Transverse colon (tissue), 4 donors: ENCODE results near the gene RPA1. TPM values are rescaled to one million over a fixed set of nuclear protein-coding genes. Genes with fewer than 3 reads are reported as not detected.

Source experiments
- DNase-seq: peaks from one replicate; pipeline ENCODE4 v3.0.0-alpha.2; 2019
- H3K27ac ChIP-seq, 4 donors: fragments of 200-600 bp; sonication (generic); 2 replicates each; pipeline ENCODE4 v1.5.1; 2016 to 2018; ENCODE audit warnings: inconsistent platforms in 4 of 4
- H3K27me3 ChIP-seq: fragments of 200-600 bp; sonication (generic); 2 replicates; pipeline ENCODE4 v1.5.1; 2017; ENCODE audit warnings: inconsistent platforms
- H3K36me3 ChIP-seq, 4 donors: fragments of 200-600 bp; sonication (generic); 2 replicates each; pipeline ENCODE4 v1.5.1; 2017 to 2019; ENCODE audit warnings: inconsistent platforms in 4 of 4
- H3K4me1 ChIP-seq, 4 donors: fragments of 200-600 bp; sonication (generic); 2 replicates each; pipeline ENCODE4 v1.5.1; 2017 to 2020; ENCODE audit warnings: inconsistent platforms in 4 of 4
- H3K4me3 ChIP-seq, 4 donors: fragments of 200-600 bp; sonication (generic); 1 replicate in 1 of 4; 2 replicates in 3 of 4; pipeline versions ENCODE4 v1.5.1 to v1.6.1; 2017 to 2019; ENCODE audit warnings: inconsistent platforms in 4 of 4
- H3K9me3 ChIP-seq, 2 donors: fragments of 200-600 bp; sonication (generic); 2 replicates each; pipeline ENCODE4 v1.5.1; 2017 to 2019; ENCODE audit warnings: inconsistent platforms in 2 of 2
- CTCF ChIP-seq, 5 experiments: fragments of 200-600 bp in 3 of 5; fragments of 450-650 bp in 2 of 5; sonication (generic) in 3 of 5; IDR thresholded peaks; 1 replicate in 2 of 5; 2 replicates in 3 of 5; pipeline ENCODE4 v1.5.1; 2016 to 2017; ENCODE audit warnings: antibody characterized with exemption in 5 of 5, inconsistent platforms in 3 of 5, mild to moderate bottlenecking in 2 of 5, moderate library complexity in 1 of 5
- EP300 ChIP-seq: sonication (generic); formaldehyde crosslinking; IDR thresholded peaks from one replicate; pipeline ENCODE4 v1.6.1; 2017; ENCODE audit warnings: antibody characterized with exemption, low read depth
- POLR2A ChIP-seq: fragments of 450-650 bp; IDR thresholded peaks from one replicate; pipeline ENCODE4 v1.6.1; 2016; ENCODE audit warnings: antibody characterized with exemption, mild to moderate bottlenecking, moderate library complexity
- POLR2AphosphoS5 ChIP-seq, 3 donors: sonication (generic); formaldehyde crosslinking; IDR thresholded peaks; one replicate each; pipeline ENCODE4 v1.6.1; 2016; ENCODE audit warnings: antibody characterized with exemption in 3 of 3
- WGBS, 2 donors: methylation state at CpG; one replicate each; pipeline ENCODE4 v1.1.5; 2018; ENCODE audit warnings: low coverage in 1 of 2; 5-methylcytosine and 5-hydroxymethylcytosine counted together
- in situ Hi-C, 4 donors: fragments of 200-750 bp; cut with MboI; loops; one replicate each; pipeline versions ENCODE4 v1.15.0 to v1.15.1; 2017; ENCODE audit warnings: low sequenced_read_pairs in 3 of 4, low pct_ligation_motif_present in 1 of 4, low pct_unique_long_range_greater_than_20kb in 1 of 4
- intact Hi-C: fragments of 100-400 bp; cut with DNase I; formaldehyde crosslinking; loops from one replicate; pipeline ENCODE4 v1.15.1; 2023; ENCODE audit warnings: low total_unique reads
- total RNA-seq, 4 donors: library from RNA; depleted of rRNA; stranded (reverse); fragments of >200 nt; gene quantifications; one replicate each; pipeline ENCODE4 v1.1.0, GENCODE V29; 2016

The RPA1 gene
- 100 to 1,000 TPM in 1 of 4 donors, 10 to 100 TPM in 2, 1 to 10 TPM in 1; 6.4 to 160 (median 23.9) TPM for total RNA-seq

DNA sequence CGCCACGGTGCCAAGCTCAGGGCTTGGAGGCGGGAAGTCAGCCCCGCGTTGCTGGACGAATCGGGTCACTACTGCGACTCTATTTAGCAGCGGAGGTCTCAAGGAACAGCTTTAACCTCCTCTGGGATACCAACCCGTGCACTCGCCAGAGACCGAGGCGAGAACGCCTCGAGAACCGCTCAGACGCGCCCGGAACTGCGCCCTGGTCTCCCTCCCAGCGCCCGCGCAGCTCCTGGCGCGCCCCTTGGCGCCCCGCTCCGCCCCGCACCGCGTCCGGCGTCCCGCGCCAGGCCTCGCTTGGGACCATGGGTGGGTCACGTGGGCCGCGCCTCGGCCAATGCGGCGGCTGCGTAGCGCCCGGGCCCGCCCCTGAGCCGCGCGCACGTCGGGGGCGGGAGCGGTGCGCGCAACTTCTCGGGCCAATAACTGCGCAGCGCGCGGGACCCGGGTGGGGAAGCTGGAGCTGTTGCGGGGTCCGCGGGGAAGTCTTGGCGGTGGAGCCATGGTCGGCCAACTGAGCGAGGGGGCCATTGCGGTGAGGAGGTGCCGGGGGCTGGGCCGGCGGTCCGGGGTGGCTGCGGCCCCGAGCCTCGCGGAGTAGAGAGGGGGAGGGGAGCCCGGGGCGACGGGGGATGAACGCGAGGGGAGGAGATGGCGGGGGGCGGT lies at the start of gene RPA1, which contains the start of gene SMYD4:
Gene RPA1 (plus strand): TSS at position 414 of the 666 bp plus-strand sequence. CDS start 89 bp downstream, at position 503.
Gene SMYD4 (minus strand): TSS at position 311 of the 666 bp plus-strand sequence. CDS start 1,908 bp downstream, outside the sequence.
- Histone ChIP-seq H3K36me3 (peaks cover 0 to 14% (median 4%) of the 10 kb centered on the region in 4 donors), H3K4me1 (peaks cover 0 to 23% (median 19%) of the 10 kb centered on the region in 4 donors), H3K4me3 (peak within 1 kb of the TSS; percentile 74 to 98 (median 88)), H3K9me3 (no peaks in the 10 kb centered on the region), H3K27me3 (no peaks in the 10 kb centered on the region), H3K27ac (peak within 1 kb of the TSS; percentile 88 to 92 (median 90))
- DNase-seq = peak; percentile 91
- in situ Hi-C loops (no loop called here), intact Hi-C loops (no loop called here)
- 0% methylated on average over 12 to 63 of the region's 83 CpGs for WGBS, 2 donors
- peak; percentile 78 for TF ChIP-seq POLR2A
- TF ChIP-seq CTCF (IDR thresholded peaks at IDR 0.05) = no peak
- TF ChIP-seq POLR2AphosphoS5 (IDR thresholded peaks at IDR 0.05) = peak; percentile 60 to 91 (median 88)

- TF ChIP-seq POLR2A (no peak), CTCF (IDR thresholded peaks at IDR 0.05) (no peak), EP300 (no peak), POLR2AphosphoS5 (IDR thresholded peaks at IDR 0.05) (no peak)
- peaks cover 0 to 6% (median 2%) of the 10 kb centered on the region in 4 donors for H3K36me3 ChIP-seq
- intact Hi-C loops (loop anchor here (5.0 kb wide), 1 partner anchor 65 kb away; no protein-coding TSS in a partner anchor), in situ Hi-C loops (loop anchor here in 2 of 4 donors (10.0 kb wide), 1 partner anchor 57 kb away; the partner anchor contains the start of gene WDR81 (in 2 of the 2))
- DNase-seq = no peak
- peaks cover 15 to 74% (median 38%) of the 10 kb centered on the region in 4 donors for H3K4me1 ChIP-seq
- H3K27me3 ChIP-seq = no peaks in the 10 kb centered on the region
- WGBS, 2 donors = 61 to 65% methylated on average over 3 to 6 of the region's 6 CpGs
- H3K27ac ChIP-seq = peak overlapping the region; percentile 90 to 94 (median 92)
- H3K4me3 ChIP-seq = no peak overlapping the region
- H3K9me3 ChIP-seq = no peaks in the 10 kb centered on the region
Observed at GRCh38 chr17:1782171-1782567, 47.6 kb upstream of the RPA1 start.

DNA sequence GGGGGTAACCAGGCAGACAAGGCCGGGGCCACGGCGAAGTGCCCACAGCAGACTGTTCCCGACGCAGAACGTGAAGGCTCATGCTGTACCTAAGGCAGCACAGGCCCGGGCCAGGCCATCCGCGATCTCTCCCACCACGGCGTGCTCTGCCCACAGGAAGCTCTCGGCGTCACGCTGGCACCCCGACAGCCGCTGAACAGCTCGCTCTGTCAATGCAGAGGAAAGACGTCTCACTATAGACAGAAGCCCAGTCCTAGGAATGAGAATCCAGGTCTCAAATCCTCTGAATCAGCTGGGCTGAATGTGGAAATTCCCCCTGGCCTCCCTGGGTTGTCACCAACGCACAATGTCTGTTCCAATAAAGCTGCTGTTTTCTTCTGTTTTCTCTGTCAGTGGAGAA lies 46.5 kb upstream of the RPA1 start:
- intact Hi-C loops (loop anchor here (5.0 kb wide), 1 partner anchor 66 kb away; no protein-coding TSS in a partner anchor), in situ Hi-C loops (loop anchor here in 2 of 4 donors (10.0 kb wide), 1 partner anchor 58 kb away; the partner anchor contains the start of gene WDR81 (in 2 of the 2))
- WGBS, 2 donors = 84 to 88% methylated on average over 7 to 19 of the region's 19 CpGs
- Histone ChIP-seq H3K36me3 (peaks cover 0 to 6% (median 2%) of the 10 kb centered on the region in 4 donors), H3K27ac (peak overlapping the region; percentile 90 to 94 (median 92)), H3K4me3 (no peak overlapping the region), H3K4me1 (peaks cover 20 to 85% (median 47%) of the 10 kb centered on the region in 4 donors), H3K9me3 (no peaks in the 10 kb centered on the region), H3K27me3 (no peaks in the 10 kb centered on the region)
- no peak for DNase-seq
- no peak for TF ChIP-seq POLR2AphosphoS5 (IDR thresholded peaks at IDR 0.05)
- no peak for TF ChIP-seq POLR2A
- no peak for TF ChIP-seq CTCF (IDR thresholded peaks at IDR 0.05)
- no peak for TF ChIP-seq EP300

GRCh38 chr17:1783834-1784611 lies 45.8 kb upstream of the RPA1 start:
- H3K36me3 ChIP-seq = peaks cover 0 to 6% (median 2%) of the 10 kb centered on the region in 4 donors
- intact Hi-C loops = loop anchor here (5.0 kb wide), 1 partner anchor 67 kb away; no protein-coding TSS in a partner anchor
- in situ Hi-C loops = loop anchor here in 2 of 4 donors (10.0 kb wide), 1 partner anchor 59 kb away; the partner anchor contains the start of gene WDR81 (in 2 of the 2)
- DNase-seq = peak; percentile 74
- H3K4me1 ChIP-seq = peaks cover 20 to 86% (median 47%) of the 10 kb centered on the region in 4 donors
- peak overlapping the region; percentile 90 to 94 (median 92) for H3K27ac ChIP-seq
- 62 to 80% methylated on average over 6 to 16 of the region's 16 CpGs for WGBS, 2 donors
- H3K4me3 ChIP-seq = no peak overlapping the region
- TF ChIP-seq POLR2A (peak; percentile 58), POLR2AphosphoS5 (IDR thresholded peaks at IDR 0.05) (peak; percentile 59 to 87 (median 81)), CTCF (IDR thresholded peaks at IDR 0.05) (peak; percentile 54 to 86 (median 63)), EP300 (peak; percentile 33)
- H3K9me3 ChIP-seq = no peaks in the 10 kb centered on the region
- H3K27me3 ChIP-seq = no peaks in the 10 kb centered on the region
